ENCODE measurements around the gene GRIN3B.

DNA sequence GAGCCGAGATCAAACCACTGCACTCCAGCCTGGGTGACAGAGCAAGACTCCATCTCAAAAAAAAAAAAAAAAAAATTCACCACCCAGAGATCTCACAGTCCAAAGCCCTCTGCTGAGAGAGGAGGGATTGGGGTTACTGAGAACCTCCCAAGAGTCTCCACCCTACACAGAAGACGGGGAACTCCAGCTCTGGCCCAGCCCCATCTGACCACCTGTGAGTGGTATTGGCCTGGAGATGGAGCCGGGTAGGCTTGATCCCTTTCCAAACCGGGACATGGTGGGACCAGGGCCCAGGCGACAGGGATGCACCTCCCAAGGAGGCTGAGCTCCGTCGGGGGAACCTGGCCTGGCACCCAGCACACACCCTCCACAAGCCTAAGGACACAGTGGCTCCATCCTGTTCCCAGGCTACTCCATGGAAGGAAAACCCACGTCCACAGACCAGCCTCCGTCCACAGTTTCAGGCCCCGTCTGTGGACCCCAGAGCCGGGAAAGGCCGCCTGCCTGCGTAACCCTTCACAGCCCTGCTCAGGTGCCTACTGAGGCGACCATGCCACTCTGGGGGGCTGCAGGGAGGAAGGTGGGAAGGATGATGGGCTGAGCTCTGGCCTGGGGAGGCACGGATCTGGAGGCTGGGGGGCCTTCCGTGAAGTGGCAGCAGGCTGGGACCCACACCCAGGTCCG lies 18.9 kb downstream of the GRIN3B start:
- TF ChIP-seq POLR2A (IDR thresholded peaks at IDR 0.05), result no peak
- TF ChIP-seq, protein P1, sequence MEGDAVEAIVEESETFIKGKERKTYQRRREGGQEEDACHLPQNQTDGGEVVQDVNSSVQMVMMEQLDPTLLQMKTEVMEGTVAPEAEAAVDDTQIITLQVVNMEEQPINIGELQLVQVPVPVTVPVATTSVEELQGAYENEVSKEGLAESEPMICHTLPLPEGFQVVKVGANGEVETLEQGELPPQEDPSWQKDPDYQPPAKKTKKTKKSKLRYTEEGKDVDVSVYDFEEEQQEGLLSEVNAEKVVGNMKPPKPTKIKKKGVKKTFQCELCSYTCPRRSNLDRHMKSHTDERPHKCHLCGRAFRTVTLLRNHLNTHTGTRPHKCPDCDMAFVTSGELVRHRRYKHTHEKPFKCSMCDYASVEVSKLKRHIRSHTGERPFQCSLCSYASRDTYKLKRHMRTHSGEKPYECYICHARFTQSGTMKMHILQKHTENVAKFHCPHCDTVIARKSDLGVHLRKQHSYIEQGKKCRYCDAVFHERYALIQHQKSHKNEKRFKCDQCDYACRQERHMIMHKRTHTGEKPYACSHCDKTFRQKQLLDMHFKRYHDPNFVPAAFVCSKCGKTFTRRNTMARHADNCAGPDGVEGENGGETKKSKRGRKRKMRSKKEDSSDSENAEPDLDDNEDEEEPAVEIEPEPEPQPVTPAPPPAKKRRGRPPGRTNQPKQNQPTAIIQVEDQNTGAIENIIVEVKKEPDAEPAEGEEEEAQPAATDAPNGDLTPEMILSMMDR (IDR thresholded peaks at IDR 0.05), result no peak
